ENCODE data around the gene GPHB5. TPM values are rescaled to one million over a fixed set of nuclear protein-coding genes. Genes with fewer than 3 reads are reported as not detected.

GPHB5 gene
- total RNA-seq, 1 experiment from 2014 or later, result not detected

GRCh38 chr14:63357841-63358240, 39.1 kb upstream of the GPHB5 start:
- CTCF ChIA-PET, result no interaction called here
- BruUV-seq (replicated peaks), result no TSS peak
- intact Hi-C loops (cut with micrococcal nuclease; ENCODE audit: unreplicated experiment), result no loop called here
- no peak overlapping the region for H3K4me3 Mint-ChIP-seq (ENCODE audit: low read depth, unreplicated experiment)
- TF ChIP-seq CTCF (IDR thresholded peaks at IDR 0.05; ENCODE audit: unreplicated experiment), result no peak
- no peak overlapping the region for H3K27ac Mint-ChIP-seq (ENCODE audit: unreplicated experiment)
- no peak for DNase-seq
- no peaks in the 10 kb centered on the region for H3K4me1 Mint-ChIP-seq (ENCODE audit: low read depth, unreplicated experiment)
- peaks cover 37% of the 10 kb centered on the region for H3K27me3 Mint-ChIP-seq (ENCODE audit: unreplicated experiment)
- no peaks in the 10 kb centered on the region for H3K36me3 Mint-ChIP-seq (ENCODE audit: insufficient read depth, unreplicated experiment)
- H3K9me3 Mint-ChIP-seq (ENCODE audit: low read depth, unreplicated experiment), result no peaks in the 10 kb centered on the region

- CTCF ChIA-PET, result no interaction called here
These were observed 27.1 kb upstream of the GPHB5 start for GRCh38 chr14:63345826-63346225.

GRCh38 chr14:63344336-63344735, 25.6 kb upstream of the GPHB5 start:
- peaks cover 47% of the 10 kb centered on the region for H3K27me3 Mint-ChIP-seq (ENCODE audit: unreplicated experiment)
- peaks cover 5% of the 10 kb centered on the region for H3K36me3 Mint-ChIP-seq (ENCODE audit: insufficient read depth, unreplicated experiment)
- H3K4me3 Mint-ChIP-seq (ENCODE audit: low read depth, unreplicated experiment), result no peak overlapping the region
- TF ChIP-seq CTCF (IDR thresholded peaks at IDR 0.05; ENCODE audit: unreplicated experiment), result no peak
- H3K9me3 Mint-ChIP-seq (ENCODE audit: low read depth, unreplicated experiment), result no peaks in the 10 kb centered on the region
- H3K27ac Mint-ChIP-seq (ENCODE audit: unreplicated experiment), result no peak overlapping the region
- CTCF ChIA-PET, result no interaction called here
- DNase-seq, result no peak
- H3K4me1 Mint-ChIP-seq (ENCODE audit: low read depth, unreplicated experiment), result no peaks in the 10 kb centered on the region
- no TSS peak for BruUV-seq (replicated peaks)
- intact Hi-C loops (cut with micrococcal nuclease; ENCODE audit: unreplicated experiment), result no loop called here

More at GRCh38 chr14:63345826-63346225, 27.1 kb upstream of the GPHB5 start:
- no peak for DNase-seq
- no TSS peak for BruUV-seq (replicated peaks)
- Mint-ChIP-seq H3K27me3 (ENCODE audit: unreplicated experiment) (peaks cover 36% of the 10 kb centered on the region), H3K4me3 (ENCODE audit: low read depth, unreplicated experiment) (no peak overlapping the region), H3K27ac (ENCODE audit: unreplicated experiment) (no peak overlapping the region), H3K36me3 (ENCODE audit: insufficient read depth, unreplicated experiment) (peaks cover 5% of the 10 kb centered on the region), H3K9me3 (ENCODE audit: low read depth, unreplicated experiment) (no peaks in the 10 kb centered on the region), H3K4me1 (ENCODE audit: low read depth, unreplicated experiment) (no peaks in the 10 kb centered on the region)
- no peak for TF ChIP-seq CTCF (IDR thresholded peaks at IDR 0.05; ENCODE audit: unreplicated experiment)
- intact Hi-C loops (cut with micrococcal nuclease; ENCODE audit: unreplicated experiment), result no loop called here

GRCh38 chr14:63343878-63344277, 25.1 kb upstream of the GPHB5 start:
- DNase-seq, result no peak
- peaks cover 5% of the 10 kb centered on the region for H3K36me3 Mint-ChIP-seq (ENCODE audit: insufficient read depth, unreplicated experiment)
- CTCF ChIA-PET, result no interaction called here
- H3K27ac Mint-ChIP-seq (ENCODE audit: unreplicated experiment), result no peak overlapping the region
- H3K4me3 Mint-ChIP-seq (ENCODE audit: low read depth, unreplicated experiment), result no peak overlapping the region
- intact Hi-C loops (cut with micrococcal nuclease; ENCODE audit: unreplicated experiment), result no loop called here
- no TSS peak for BruUV-seq (replicated peaks)
- no peaks in the 10 kb centered on the region for H3K4me1 Mint-ChIP-seq (ENCODE audit: low read depth, unreplicated experiment)
- TF ChIP-seq CTCF (IDR thresholded peaks at IDR 0.05; ENCODE audit: unreplicated experiment), result no peak
- peaks cover 47% of the 10 kb centered on the region for H3K27me3 Mint-ChIP-seq (ENCODE audit: unreplicated experiment)
- H3K9me3 Mint-ChIP-seq (ENCODE audit: low read depth, unreplicated experiment), result no peaks in the 10 kb centered on the region

Data from Calu3 (cell line).